ENCODE results near the gene PUSL1.

DNA sequence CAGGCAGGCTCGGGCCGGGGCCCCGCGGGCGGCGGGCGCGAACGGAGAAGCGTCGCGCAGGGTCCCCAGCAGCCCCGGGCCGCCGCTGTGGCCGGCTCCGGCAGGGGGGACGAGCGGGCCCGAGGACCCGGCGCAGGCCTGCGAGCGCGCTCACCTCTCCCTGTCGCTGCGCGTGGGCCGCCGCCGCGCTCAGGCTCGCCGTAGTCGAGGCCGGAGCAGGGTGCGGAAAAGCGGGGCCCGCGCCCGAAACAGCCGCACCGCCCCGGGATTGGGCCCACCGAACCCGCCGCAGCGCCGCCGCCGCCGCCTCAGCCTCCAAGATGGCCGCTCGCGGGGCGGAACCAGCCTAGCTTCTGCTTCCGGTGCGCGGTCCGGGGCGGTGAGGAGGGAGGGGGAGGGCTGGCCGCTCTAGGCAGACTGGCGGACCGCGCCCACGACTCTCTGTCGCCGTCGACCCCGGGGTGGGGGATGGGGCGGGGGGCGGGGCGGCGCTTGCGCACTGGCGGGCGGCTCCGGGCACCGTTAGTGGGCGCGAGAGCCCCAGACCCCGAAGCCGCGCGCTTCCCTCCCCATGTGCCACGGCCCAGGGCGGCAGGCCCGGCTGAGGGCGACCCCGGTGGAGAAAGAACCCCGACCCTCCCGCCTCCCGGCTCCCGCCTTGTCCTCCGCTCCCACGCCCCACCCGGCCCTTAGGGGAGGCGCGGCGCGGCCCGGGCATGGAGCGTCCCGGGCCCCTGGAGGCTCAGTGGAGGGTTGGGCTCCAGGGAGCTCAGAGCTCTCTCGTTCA lies 34.7 kb upstream of the PUSL1 start, which contains the start of gene UBE2J2:
- TF ChIP-seq ZNF311 (tag by site-specific recombination; IDR thresholded peaks at IDR 0.05; ENCODE audit: borderline replicate concordance) (no peak), ZNF121 (tag by site-specific recombination; IDR thresholded peaks at IDR 0.05) (no peak)

Data from HEK293 (cell line).